HG02588 (cell line): ENCODE measurements around the gene RBL1.
"Not testable (repeated sequence)": the region's sequence is repeated elsewhere in the genome, so short reads cannot be mapped to it uniquely, and the experiment has no call there.

Source experiments
- ATAC-seq: cut with Tn5 transposase; IDR thresholded peaks from one replicate; pipeline ENCODE4 v1.9.1; 2021; ENCODE audit warnings: mild to moderate bottlenecking, moderate library complexity; ENCODE audit not compliant: unreplicated experiment

The RBL1 gene

DNA sequence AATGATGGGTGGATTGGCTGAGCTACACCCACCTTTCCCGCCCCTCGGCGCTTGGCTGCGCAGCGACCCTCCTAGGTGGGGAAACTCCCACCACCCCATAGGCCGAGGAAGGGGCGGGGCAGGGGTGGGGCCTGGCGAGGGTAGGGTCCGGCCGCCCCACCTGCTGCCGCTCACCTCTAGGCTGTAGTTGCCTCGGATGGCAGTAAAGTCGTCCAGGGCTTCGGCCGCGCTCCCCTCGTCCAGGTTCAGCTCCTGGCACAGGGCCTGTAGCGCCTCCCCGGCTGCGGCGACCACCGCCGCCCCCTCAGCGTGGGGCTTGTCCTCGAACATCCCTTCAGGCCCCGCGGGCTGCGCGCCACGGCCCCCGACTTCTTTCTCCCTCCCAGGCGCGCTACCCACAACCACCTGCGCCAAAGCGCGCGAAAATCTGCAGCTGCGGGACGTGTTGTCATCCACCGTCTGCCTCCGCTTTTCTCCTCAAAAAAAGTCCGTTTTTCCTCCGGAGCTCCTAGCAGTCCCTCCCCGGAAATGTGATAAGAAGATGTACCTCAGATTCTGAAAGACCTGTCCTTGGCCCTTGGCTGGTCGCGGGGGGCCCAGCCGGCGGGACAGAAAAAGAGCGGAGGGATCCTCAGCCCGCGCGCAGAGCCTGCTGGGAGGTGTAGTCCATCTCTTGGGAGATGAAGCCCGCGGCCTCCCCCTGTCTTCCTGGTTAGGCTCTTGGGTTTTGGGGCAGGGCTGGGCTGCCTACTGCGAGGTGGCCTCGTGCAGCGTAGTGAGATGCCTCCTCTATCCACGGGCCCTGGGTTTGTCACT lies at the start of gene RBL1:
RBL1 (minus strand) TSS at position 399 of the 816 bp plus-strand sequence; CDS start at position 330, 69 bp downstream.
- ATAC-seq: peak; percentile 66

GRCh38 chr20:37144856-37145404 lies 49.1 kb upstream of the RBL1 start:
- ATAC-seq: no peak

DNA sequence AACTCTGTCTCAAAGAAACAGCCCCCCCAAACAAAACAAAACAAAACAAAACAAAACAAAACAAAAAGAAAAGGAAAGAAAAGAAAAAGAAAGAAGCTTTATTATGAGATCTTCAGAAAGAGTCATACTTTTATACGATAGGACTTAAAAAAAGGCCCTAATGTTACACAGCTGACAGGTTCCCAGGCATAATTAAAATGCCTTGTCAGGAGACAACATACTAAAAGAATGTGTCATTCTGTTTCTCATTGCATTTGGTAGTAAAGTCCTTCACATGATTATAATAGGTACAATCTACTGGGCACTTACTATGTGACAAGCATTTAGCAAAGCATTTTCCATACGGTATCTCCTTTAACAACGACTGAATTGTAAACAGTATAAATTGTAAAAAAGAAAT lies 46.9 kb upstream of the RBL1 start:
- ATAC-seq: no peak

DNA sequence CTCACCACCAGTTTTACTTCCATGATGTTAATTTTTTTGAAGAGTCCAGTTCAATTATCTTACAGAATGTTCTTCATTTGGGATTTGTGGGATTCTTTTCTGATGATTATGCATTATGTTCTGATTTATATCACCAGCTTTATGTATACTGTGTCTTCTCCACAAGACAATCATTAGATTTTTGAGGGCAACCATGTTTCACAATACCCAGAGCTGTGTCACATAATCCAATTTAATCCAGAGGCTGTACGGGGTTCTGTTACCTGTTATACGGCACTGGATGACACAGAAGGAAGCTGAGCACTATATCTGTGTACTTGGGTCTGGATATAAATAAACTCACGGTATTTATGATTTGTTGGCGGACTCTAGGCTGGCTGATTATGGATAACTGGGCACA lies 41.8 kb upstream of the RBL1 start:
- no peak for ATAC-seq

DNA sequence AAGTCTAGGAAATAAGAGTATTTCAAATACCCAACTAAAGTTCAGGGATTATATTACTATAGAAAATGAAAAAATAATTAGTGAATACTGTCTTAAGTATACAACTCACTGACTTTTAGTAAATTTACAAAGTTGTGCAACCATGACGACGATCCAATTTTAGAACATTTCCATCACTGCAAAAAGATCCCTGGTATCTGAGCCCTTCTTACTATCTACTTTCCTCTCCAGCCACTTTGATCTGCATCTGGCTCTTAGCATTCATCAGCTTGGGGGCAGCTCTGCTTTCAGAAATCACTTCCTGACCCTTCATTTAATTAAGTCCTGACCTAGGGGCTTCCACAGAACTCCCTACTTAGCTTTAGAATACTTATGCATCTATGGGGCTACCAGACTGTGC lies 38.2 kb upstream of the RBL1 start:
- no peak for ATAC-seq

- no peak for ATAC-seq
Measured at GRCh38 chr20:37131486-37131885, 35.7 kb upstream of the RBL1 start.

DNA sequence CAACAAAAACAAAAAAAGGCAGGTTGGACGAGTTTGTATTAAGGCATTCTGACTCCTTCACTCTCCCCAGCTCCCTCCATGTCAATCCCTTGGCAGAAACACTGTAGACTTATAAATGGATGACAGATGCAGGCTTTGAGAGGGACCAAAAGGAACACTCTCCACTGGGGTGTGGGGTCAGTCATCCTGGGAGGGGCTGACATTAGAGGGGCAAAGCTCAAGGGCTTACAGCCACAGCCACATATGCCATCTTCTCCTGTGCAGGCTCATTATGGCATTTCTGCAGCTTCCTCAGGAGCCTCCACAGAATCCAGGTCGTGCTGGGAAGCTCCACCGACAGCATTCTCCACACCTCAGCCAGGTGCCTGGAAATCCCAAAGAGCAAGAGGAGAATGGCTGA lies 33.0 kb upstream of the RBL1 start:
- ATAC-seq: no peak

DNA sequence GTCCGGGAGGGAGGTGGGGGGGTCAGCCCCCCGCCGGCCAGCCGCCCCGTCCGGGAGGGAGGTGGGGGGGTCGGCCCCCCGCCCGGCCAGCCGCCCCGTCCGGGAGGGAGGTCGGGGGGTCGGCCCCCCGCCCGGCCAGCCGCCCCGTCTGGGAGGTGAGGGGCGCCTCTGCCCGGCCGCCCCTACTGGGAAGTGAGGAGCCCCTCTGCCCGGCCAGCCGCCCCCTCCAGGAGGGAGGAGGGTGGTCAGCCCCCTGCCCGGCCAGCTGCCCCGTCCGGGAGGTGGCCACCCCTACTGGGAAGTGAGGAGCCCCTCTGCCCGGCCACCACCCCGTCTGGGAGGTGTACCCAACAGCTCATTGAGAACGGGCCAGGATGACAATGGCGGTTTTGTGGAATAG lies 30.5 kb upstream of the RBL1 start:
- ATAC-seq: not testable (repeated sequence)

DNA sequence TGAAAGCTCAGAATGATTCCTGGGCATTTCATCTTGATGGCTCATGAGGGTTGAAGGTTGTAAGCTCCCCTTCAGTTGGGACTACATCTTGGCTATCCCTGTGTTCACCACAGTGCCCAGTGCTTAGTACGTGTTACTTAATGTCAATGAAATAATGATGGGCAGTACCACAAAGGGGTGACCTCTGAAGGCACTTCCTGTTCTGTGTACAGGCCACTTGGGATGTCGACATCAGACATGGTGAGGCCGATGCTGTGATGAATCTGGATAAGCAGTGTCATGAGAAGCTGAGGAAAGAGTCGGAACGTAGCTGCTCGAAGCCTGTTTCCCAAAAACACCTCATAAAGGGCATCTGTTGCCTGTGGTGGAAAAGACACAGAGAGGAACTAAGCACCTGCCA lies 27.6 kb upstream of the RBL1 start:
- ATAC-seq: no peak

DNA sequence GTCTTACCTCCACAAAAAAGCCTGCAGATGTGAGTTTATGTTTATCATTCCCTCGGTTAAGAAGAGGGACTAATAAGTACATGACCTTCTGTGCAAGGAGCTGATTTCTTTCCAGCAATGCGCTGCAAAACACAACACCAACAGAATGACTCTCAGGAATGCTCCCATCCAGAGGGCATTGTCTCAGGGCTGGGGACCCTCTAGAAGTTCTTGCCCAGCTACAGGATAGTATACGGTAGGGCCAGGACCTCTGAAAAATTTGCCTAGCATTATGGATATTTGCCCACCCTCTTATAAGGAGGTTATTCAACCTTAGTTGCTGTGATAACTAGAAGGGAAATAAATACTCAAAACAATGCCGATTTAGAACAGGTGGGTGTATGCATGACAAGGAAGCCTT lies 24.7 kb upstream of the RBL1 start:
- no peak for ATAC-seq

DNA sequence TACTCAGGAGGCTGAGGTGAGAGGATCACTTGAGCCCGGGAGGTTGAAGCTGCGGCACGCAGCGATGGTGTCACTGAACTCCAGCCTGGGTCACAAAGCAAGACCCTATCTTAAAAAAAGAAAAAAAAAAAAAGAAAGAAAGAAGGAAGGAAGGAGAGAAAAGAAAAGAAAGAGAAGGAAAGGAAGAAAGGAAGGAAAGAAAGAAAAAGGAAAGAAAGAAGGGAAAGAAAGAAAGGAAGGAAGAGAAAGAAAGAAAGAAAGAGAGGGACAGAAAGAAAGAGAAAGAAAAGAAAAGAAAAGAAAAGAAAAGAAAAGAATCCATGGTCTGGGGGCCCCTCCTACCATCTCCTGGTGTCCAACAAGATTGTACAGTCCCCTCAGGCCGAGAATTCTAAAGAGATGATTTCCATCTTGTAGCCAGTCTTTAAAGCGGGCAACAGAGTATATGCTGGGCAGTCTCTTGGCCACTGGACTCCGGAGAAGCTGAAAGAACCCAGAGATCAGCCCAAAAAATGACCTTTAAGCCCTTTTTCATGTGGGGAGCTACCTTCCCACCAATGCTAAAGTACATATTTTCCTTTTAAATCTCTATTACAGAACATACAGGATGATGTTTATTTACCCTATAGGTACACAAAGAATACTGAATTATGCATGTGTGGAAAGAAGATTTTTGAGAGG lies 23.7 kb upstream of the RBL1 start:
- no peak for ATAC-seq

DNA sequence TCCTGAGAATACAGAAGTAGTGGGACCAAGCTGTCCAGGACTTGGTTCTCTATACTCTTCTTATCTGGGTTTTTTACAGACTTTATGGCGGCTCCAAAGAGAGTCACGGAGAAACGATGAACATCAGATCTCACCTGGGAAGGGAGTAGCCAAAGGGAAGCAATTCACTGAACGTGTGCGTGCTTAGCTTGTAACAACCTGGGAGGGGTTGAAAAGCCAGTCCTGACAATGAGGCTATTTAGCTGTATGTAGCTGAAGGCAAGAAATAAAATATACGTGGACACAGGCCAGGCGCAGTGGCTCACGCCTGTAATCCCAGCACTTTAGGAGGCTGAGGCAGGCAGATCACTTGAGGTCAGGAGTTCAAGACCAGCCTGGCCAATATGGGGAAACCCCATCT lies 18.2 kb upstream of the RBL1 start:
- no peak for ATAC-seq

DNA sequence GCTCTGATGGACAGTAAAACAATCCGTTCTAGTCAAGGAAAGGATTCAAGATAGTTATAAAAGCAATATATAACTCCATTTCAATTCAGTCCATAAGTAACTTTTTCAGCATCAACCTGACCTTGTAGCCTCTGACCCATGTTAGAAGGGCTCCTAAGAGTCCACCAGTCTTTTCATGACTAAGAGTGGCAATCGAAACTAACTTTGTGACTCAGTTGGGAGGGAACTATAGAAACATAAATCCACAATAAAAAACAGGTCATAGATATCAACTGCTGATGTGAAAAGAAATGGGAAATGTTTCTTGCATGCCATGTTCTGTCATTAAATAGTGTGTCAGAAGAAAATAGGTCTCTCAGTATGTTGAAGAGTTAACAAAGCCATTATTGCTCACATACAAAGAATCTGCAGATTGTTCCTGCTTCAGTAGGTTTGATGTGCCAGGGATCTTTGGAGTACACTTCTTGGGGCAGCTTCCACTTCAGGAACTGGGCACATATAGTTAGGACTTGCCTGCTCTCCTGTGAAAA lies 16.2 kb upstream of the RBL1 start:
- no peak for ATAC-seq

- ATAC-seq: no peak
Measured at GRCh38 chr20:37108676-37109075, 12.9 kb upstream of the RBL1 start.

DNA sequence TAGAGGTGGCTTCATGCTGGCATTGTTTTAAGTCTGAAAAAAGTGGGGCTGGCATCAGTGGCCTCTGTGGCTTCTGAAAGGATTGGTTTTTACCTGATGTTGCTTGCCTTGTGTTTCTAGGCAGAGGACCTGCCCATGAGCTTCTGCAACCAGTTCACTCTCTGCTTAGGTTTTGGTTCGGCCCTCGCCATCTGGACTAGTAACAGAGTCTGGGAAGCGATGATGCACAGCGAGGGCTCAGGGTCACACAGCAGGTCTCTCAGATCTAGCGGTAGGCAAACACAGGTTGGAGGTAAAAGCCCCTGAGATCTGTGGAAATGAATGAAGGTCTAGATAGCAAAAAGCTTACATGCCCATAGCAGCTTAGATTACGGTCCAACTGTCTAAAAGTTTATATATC lies 6.8 kb upstream of the RBL1 start:
- ATAC-seq: no peak

GRCh38 chr20:37096415-37097041 lies 731 bp upstream of the RBL1 start:
- ATAC-seq: peak; percentile 2

GRCh38 chr20:37095108-37095598 lies 644 bp downstream of the RBL1 start:
- peak; percentile 29 for ATAC-seq

- ATAC-seq: no peak
Measured at GRCh38 chr20:37090407-37090806, 5.4 kb downstream of the RBL1 start.

- ATAC-seq: no peak
Measured at GRCh38 chr20:37081717-37082289, 14.0 kb downstream of the RBL1 start.

DNA sequence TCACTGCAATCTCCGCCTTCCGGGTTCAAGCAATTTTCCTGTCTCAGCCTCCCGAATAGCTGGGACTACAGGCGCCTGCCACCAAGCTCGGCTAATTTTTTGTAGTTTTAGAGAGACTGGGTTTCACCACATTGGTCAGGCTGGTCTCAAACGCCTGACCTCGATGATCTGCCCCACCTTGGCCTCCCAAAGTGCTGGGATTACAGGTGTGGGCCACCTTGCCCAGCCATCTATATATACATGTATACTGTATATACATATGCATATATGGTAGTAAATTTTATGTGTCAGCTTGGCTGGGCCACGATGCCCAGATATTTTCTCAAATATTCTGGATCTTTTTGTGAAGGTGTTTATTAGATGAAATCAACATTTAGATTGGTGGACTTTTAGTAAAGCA lies 18.8 kb downstream of the RBL1 start:
- no peak for ATAC-seq
